K562 (cell line): ENCODE data around the gene NRCAM. TPM values are rescaled to one million over a fixed set of nuclear protein-coding genes. Genes with fewer than 3 reads are reported as not detected.

Experiments
- C11orf30 ChIP-seq: fragments of 450-650 bp; IDR thresholded peaks from 2 replicates; pipeline ENCODE4 v1.6.1; 2016; ENCODE audit warnings: low read depth, mild to moderate bottlenecking
- CTCF ChIP-seq, 3 experiments: IDR thresholded peaks in 2 of 3; conservative IDR thresholded peaks in 1 of 3; 2 replicates each; pipeline ENCODE4 v1.5.1; 2011 to 2012; ENCODE audit warnings: low read length in 3 of 3, mild to moderate bottlenecking in 3 of 3, control low read depth in 2 of 3, improper control_type of control experiment in 1 of 3, inconsistent platforms in 1 of 3, low read depth in 1 of 3, mixed read lengths in 1 of 3, moderate library complexity in 1 of 3; ENCODE audit not compliant: insufficient read depth in 2 of 3
- DMBX1 ChIP-seq: fragments of 250-450 bp; sonication (Bioruptor Pico); IDR thresholded peaks from 2 replicates; pipeline ENCODE4 v1.8.0; 2022; ENCODE audit warnings: inconsistent platforms, mild to moderate bottlenecking, moderate library complexity, borderline replicate concordance
- GABPB1 ChIP-seq: sonication (generic); formaldehyde crosslinking; IDR thresholded peaks from 2 replicates; pipeline ENCODE4 v1.8.0; 2022; ENCODE audit warnings: mild to moderate bottlenecking, missing genetic modification reagents
- ZC3H8 ChIP-seq: fragments of 450-650 bp; IDR thresholded peaks from 2 replicates; pipeline ENCODE4 v1.6.1; 2017
- ZNF316 ChIP-seq: fragments of 450-650 bp; IDR thresholded peaks from 2 replicates; pipeline ENCODE4 v1.6.1; 2016
- polyA plus RNA-seq, 8 experiments: library from polyadenylated mRNA; depleted of rRNA in 4 of 8; stranded (reverse) in 5 of 8; unstranded in 3 of 8; fragments of >200 nt; fragmentation: Nextera tagmentation in 2 of 8; fragmentation: Illumina TruSeq in 1 of 8; extraction: Ambion mirVana in 2 of 8; extraction: Trizol in 1 of 8; gene quantifications; 2 replicates each; pipeline versions ENCODE4 v1.2.1 to v1.2.3, GENCODE V29; 2011 to 2014; ENCODE audit warnings: inconsistent platforms in 1 of 8, missing spikeins in 1 of 8
- total RNA-seq, 7 experiments: library from RNA; depleted of rRNA in 6 of 7; stranded (reverse); fragments of >200 nt in 6 of 7; fragmentation: Illumina TruSeq in 2 of 7; extraction: Trizol in 2 of 7; gene quantifications; 2 replicates each; pipeline versions ENCODE4 v1.2.1 to v1.2.3, GENCODE V29; 2011 to 2021; ENCODE audit warnings: low replicate concordance in 1 of 7
- TF ChIP-seq, protein P1 (sequence below): fragments of 450-650 bp; IDR thresholded peaks from 2 replicates; pipeline ENCODE4 v1.7.1; 2018; ENCODE audit warnings: mild to moderate bottlenecking, low read depth; ENCODE audit not compliant: partially characterized antibody
- TF ChIP-seq, protein P2 (sequence below): fragments of 450-650 bp; IDR thresholded peaks from 2 replicates; pipeline ENCODE4 v1.6.1; 2018; ENCODE audit warnings: mild to moderate bottlenecking, low read depth; ENCODE audit not compliant: partially characterized antibody

NRCAM gene
- total and polyA plus RNA-seq, 9 of the 15 experiments (the other 6 are each of a cell fraction or from before 2014, with no cell fraction given), result 0.03 to 0.54 (median 0.12) TPM; not detected in 1

GRCh38 chr7:108244110-108244509 lies 212.1 kb downstream of the NRCAM start (continued):
- TF ChIP-seq, protein P1, sequence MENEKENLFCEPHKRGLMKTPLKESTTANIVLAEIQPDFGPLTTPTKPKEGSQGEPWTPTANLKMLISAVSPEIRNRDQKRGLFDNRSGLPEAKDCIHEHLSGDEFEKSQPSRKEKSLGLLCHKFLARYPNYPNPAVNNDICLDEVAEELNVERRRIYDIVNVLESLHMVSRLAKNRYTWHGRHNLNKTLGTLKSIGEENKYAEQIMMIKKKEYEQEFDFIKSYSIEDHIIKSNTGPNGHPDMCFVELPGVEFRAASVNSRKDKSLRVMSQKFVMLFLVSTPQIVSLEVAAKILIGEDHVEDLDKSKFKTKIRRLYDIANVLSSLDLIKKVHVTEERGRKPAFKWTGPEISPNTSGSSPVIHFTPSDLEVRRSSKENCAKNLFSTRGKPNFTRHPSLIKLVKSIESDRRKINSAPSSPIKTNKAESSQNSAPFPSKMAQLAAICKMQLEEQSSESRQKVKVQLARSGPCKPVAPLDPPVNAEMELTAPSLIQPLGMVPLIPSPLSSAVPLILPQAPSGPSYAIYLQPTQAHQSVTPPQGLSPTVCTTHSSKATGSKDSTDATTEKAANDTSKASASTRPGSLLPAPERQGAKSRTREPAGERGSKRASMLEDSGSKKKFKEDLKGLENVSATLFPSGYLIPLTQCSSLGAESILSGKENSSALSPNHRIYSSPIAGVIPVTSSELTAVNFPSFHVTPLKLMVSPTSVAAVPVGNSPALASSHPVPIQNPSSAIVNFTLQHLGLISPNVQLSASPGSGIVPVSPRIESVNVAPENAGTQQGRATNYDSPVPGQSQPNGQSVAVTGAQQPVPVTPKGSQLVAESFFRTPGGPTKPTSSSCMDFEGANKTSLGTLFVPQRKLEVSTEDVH, result no peak
- peak; percentile 77 for TF ChIP-seq C11orf30
- TF ChIP-seq, protein P2, sequence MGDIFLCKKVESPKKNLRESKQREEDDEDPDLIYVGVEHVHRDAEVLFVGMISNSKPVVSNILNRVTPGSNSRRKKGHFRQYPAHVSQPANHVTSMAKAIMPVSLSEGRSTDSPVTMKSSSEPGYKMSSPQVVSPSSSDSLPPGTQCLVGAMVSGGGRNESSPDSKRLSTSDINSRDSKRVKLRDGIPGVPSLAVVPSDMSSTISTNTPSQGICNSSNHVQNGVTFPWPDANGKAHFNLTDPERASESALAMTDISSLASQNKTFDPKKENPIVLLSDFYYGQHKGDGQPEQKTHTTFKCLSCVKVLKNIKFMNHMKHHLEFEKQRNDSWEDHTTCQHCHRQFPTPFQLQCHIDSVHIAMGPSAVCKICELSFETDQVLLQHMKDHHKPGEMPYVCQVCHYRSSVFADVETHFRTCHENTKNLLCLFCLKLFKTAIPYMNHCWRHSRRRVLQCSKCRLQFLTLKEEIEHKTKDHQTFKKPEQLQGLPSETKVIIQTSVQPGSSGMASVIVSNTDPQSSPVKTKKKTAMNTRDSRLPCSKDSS, result no peak
- no peak for TF ChIP-seq GABPB1 (CRISPR knock-in tag)
- no peak for TF ChIP-seq ZC3H8
- no peak for TF ChIP-seq CTCF (IDR thresholded peaks at IDR 0.05 in 2 of 3, conservative IDR thresholded peaks at IDR 0.05 in 1 of 3; ENCODE audit: insufficient read depth in 2 of 3, low read depth in 1 of 3, low read length in 3 of 3)
- peak; percentile 86 for TF ChIP-seq ZNF316
- no peak for TF ChIP-seq DMBX1 (CRISPR knock-in tag)
